Measurements from ENCODE around the gene SLC48A1.

Gene SLC48A1

GRCh38 chr12:47773062-47773857 is at the start of gene SLC48A1:
Gene SLC48A1 (plus strand): TSS chr12:47773238. CDS start chr12:47773305, 67 bp downstream.
- DNase-seq: peak; percentile 50

- DNase-seq: no peak
Measured at GRCh38 chr12:47725091-47725772, 47.8 kb upstream of the SLC48A1 start, which contains the start of gene ENDOU. Gene ENDOU (minus strand): TSS chr12:47725490. CDS start chr12:47725413, 77 bp downstream.

GRCh38 chr12:47725893-47726292 is 47.1 kb upstream of the SLC48A1 start:
- DNase-seq: no peak

GRCh38 chr12:47729233-47729632 is 43.8 kb upstream of the SLC48A1 start:
- no peak for DNase-seq

GRCh38 chr12:47730341-47730744 is 42.7 kb upstream of the SLC48A1 start:
- DNase-seq: no peak

- no peak for DNase-seq
Measured at GRCh38 chr12:47731723-47732122, 41.3 kb upstream of the SLC48A1 start.

GRCh38 chr12:47732504-47732903 is 40.5 kb upstream of the SLC48A1 start:
- DNase-seq: no peak

GRCh38 chr12:47733142-47733541 is 39.9 kb upstream of the SLC48A1 start:
- DNase-seq: no peak

GRCh38 chr12:47734725-47735480 is 38.1 kb upstream of the SLC48A1 start:
- no peak for DNase-seq

GRCh38 chr12:47735649-47736048 is 37.4 kb upstream of the SLC48A1 start:
- DNase-seq: no peak

GRCh38 chr12:47736216-47736615 is 36.8 kb upstream of the SLC48A1 start:
- DNase-seq: no peak

- DNase-seq: no peak
Measured at GRCh38 chr12:47736877-47737676, 36.0 kb upstream of the SLC48A1 start.

- DNase-seq: no peak
Measured at GRCh38 chr12:47737936-47738594, 35.0 kb upstream of the SLC48A1 start.

- DNase-seq: no peak
Measured at GRCh38 chr12:47739297-47739696, 33.7 kb upstream of the SLC48A1 start.

GRCh38 chr12:47739979-47740378 is 33.1 kb upstream of the SLC48A1 start:
- no peak for DNase-seq

GRCh38 chr12:47740606-47741339 is 32.3 kb upstream of the SLC48A1 start:
- no peak for DNase-seq

- peak; percentile 57 for DNase-seq
Measured at GRCh38 chr12:47741340-47741703, 31.7 kb upstream of the SLC48A1 start.

- peak; percentile 10 for DNase-seq
Measured at GRCh38 chr12:47742253-47742825, 30.7 kb upstream of the SLC48A1 start.

GRCh38 chr12:47743311-47743860 is 29.7 kb upstream of the SLC48A1 start:
- DNase-seq: no peak

- DNase-seq: peak; percentile 63
Measured at GRCh38 chr12:47744005-47744651, 28.9 kb upstream of the SLC48A1 start.
